ENCODE results near the gene STK32B. TPM values are rescaled to one million over a fixed set of nuclear protein-coding genes. Genes with fewer than 3 reads are reported as not detected.

STK32B gene
- total RNA-seq, 4 donors from 2014 or later: 0.46 to 0.68 (median 0.49) TPM; not detected in 1

- Histone ChIP-seq H3K9me3 (no peaks in the 10 kb centered on the region), H3K27ac (no peak overlapping the region), H3K27me3 (no peaks in the 10 kb centered on the region), H3K4me1 (no peaks in the 10 kb centered on the region), H3K36me3 (no peaks in the 10 kb centered on the region), H3K4me3 (no peak overlapping the region)
- TF ChIP-seq CTCF (IDR thresholded peaks at IDR 0.05 in 4 of 5, conservative IDR thresholded peaks at IDR 0.05 in 1 of 5): no peak
- TF ChIP-seq POLR2A (IDR thresholded peaks at IDR 0.05): no peak
- ATAC-seq: no peak
- intact Hi-C loops (cut with DNase I; ENCODE audit: low total_unique reads): no loop called here
- in situ Hi-C loops (cut with MboI; ENCODE audit: low sequenced_read_pairs in 4 of 4): no loop called here
- DNase-seq: no peak
Measured at GRCh38 chr4:5409237-5409636, 358.0 kb downstream of the STK32B start.

- no peak for ATAC-seq
- H3K9me3 ChIP-seq: no peaks in the 10 kb centered on the region
Measured at GRCh38 chr4:5409972-5410618, 358.8 kb downstream of the STK32B start.

GRCh38 chr4:5412296-5412695 is 361.0 kb downstream of the STK32B start:
- intact Hi-C loops (cut with DNase I; ENCODE audit: low total_unique reads) (no loop called here), in situ Hi-C loops (cut with MboI; ENCODE audit: low sequenced_read_pairs in 4 of 4) (no loop called here)
- TF ChIP-seq POLR2A (IDR thresholded peaks at IDR 0.05): no peak
- TF ChIP-seq CTCF (IDR thresholded peaks at IDR 0.05 in 4 of 5, conservative IDR thresholded peaks at IDR 0.05 in 1 of 5): no peak
- Histone ChIP-seq H3K4me3 (no peak overlapping the region), H3K36me3 (no peaks in the 10 kb centered on the region), H3K27me3 (no peaks in the 10 kb centered on the region), H3K9me3 (no peaks in the 10 kb centered on the region), H3K4me1 (no peaks in the 10 kb centered on the region), H3K27ac (no peak overlapping the region)
- ATAC-seq (no peak), DNase-seq (no peak)

More at GRCh38 chr4:5409972-5410618, 358.8 kb downstream of the STK32B start:
- Histone ChIP-seq H3K27ac (no peak overlapping the region), H3K4me1 (no peaks in the 10 kb centered on the region), H3K4me3 (no peak overlapping the region), H3K36me3 (no peaks in the 10 kb centered on the region), H3K27me3 (no peaks in the 10 kb centered on the region)
- DNase-seq: no peak
- in situ Hi-C loops (cut with MboI; ENCODE audit: low sequenced_read_pairs in 4 of 4): no loop called here
- TF ChIP-seq POLR2A (IDR thresholded peaks at IDR 0.05) (no peak), CTCF (IDR thresholded peaks at IDR 0.05 in 4 of 5, conservative IDR thresholded peaks at IDR 0.05 in 1 of 5) (no peak)
- intact Hi-C loops (cut with DNase I; ENCODE audit: low total_unique reads): no loop called here

GRCh38 chr4:5412751-5413150 is 361.5 kb downstream of the STK32B start:
- H3K9me3 ChIP-seq: no peaks in the 10 kb centered on the region
- TF ChIP-seq CTCF (IDR thresholded peaks at IDR 0.05 in 4 of 5, conservative IDR thresholded peaks at IDR 0.05 in 1 of 5): no peak
- TF ChIP-seq POLR2A (IDR thresholded peaks at IDR 0.05): no peak
- in situ Hi-C loops (cut with MboI; ENCODE audit: low sequenced_read_pairs in 4 of 4): no loop called here

GRCh38 chr4:5416637-5417036 is 365.4 kb downstream of the STK32B start:
- no peaks in the 10 kb centered on the region for H3K4me1 ChIP-seq
- H3K4me3 ChIP-seq: no peak overlapping the region
- ATAC-seq (no peak), DNase-seq (no peak)
- H3K9me3 ChIP-seq: no peaks in the 10 kb centered on the region
- H3K27me3 ChIP-seq: no peaks in the 10 kb centered on the region
- H3K27ac ChIP-seq: no peak overlapping the region
- intact Hi-C loops (cut with DNase I; ENCODE audit: low total_unique reads) (no loop called here), in situ Hi-C loops (cut with MboI; ENCODE audit: low sequenced_read_pairs in 4 of 4) (no loop called here)
- no peaks in the 10 kb centered on the region for H3K36me3 ChIP-seq
- TF ChIP-seq POLR2A (IDR thresholded peaks at IDR 0.05) (no peak), CTCF (IDR thresholded peaks at IDR 0.05 in 4 of 5, conservative IDR thresholded peaks at IDR 0.05 in 1 of 5) (no peak)

More at GRCh38 chr4:5412751-5413150, 361.5 kb downstream of the STK32B start:
- H3K27ac ChIP-seq: no peak overlapping the region
- H3K4me3 ChIP-seq: no peak overlapping the region
- no peaks in the 10 kb centered on the region for H3K4me1 ChIP-seq
- no peaks in the 10 kb centered on the region for H3K36me3 ChIP-seq
- DNase-seq: no peak
- intact Hi-C loops (cut with DNase I; ENCODE audit: low total_unique reads): no loop called here
- no peaks in the 10 kb centered on the region for H3K27me3 ChIP-seq
- ATAC-seq: no peak

Data from gastrocnemius medialis (tissue), 4 donors.